Upper lobe of left lung (tissue), 4 donors: ENCODE results near the gene CADM3.

Source experiments
- CTCF ChIP-seq, 6 experiments: fragments of 450-650 bp in 4 of 6; fragments of 200-600 bp in 2 of 6; sonication (generic) in 2 of 6; IDR thresholded peaks; one replicate each; pipeline ENCODE4 v1.5.1; 2016 to 2019; ENCODE audit warnings: antibody characterized with exemption in 6 of 6
- POLR2A ChIP-seq, 4 donors: fragments of 450-650 bp; IDR thresholded peaks; one replicate each; pipeline ENCODE4 v1.5.1; 2016 to 2017; ENCODE audit warnings: antibody characterized with exemption in 4 of 4, mild to moderate bottlenecking in 2 of 4
- POLR2AphosphoS5 ChIP-seq, 2 donors: sonication (generic); formaldehyde crosslinking; IDR thresholded peaks; one replicate each; pipeline ENCODE4 v1.5.1; 2017; ENCODE audit warnings: antibody characterized with exemption in 2 of 2

GRCh38 chr1:159197561-159198557 is 26.4 kb downstream of the CADM3 start:
- TF ChIP-seq CTCF (IDR thresholded peaks at IDR 0.05): peak; percentile 77 to 90 (median 85)
- TF ChIP-seq POLR2AphosphoS5 (IDR thresholded peaks at IDR 0.05): no peak
- TF ChIP-seq POLR2A (IDR thresholded peaks at IDR 0.05): no peak
